ENCODE measurements around the gene WDR81.
"Not testable (repeated sequence)": the region's sequence is repeated elsewhere in the genome, so short reads cannot be mapped to it uniquely, and the experiment has no call there.

Gene WDR81

DNA sequence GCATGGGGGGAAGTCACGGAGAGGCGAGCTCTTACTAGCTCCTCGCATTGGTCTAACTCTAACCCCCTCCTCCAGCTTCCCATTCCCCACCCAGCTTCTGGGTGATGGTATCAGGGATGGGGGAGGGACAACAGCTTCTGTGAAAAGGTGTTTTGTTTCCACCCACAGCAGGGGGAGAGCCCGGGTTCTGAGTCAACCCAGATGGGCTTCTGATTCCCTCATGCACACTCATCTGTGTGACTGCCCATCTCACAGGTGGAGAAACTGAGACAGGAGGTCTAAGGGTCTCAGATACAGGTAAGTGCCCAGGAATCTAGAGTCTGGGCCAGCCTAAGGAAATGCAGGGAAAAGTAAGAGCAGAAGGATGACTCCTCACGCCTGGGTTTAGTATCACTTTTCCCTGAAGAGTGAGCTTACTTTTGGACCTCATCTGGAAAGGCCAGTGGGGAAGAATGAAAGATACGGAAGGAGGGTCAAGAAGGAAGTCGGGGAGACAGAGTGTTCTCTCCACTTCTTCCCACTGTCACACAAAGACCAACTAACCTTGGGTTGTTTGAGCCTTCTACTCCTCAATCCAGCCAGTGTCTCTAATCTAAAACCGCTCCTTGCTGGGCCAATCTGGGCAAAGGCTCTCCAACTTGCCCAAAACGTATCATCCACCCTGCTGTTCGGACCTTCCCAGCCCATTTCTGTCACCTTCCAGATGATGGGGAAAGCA is 11.2 kb upstream of the WDR81 start:
- in situ Hi-C loops (cut with MboI; ENCODE audit: low sequenced_read_pairs): no loop called here

DNA sequence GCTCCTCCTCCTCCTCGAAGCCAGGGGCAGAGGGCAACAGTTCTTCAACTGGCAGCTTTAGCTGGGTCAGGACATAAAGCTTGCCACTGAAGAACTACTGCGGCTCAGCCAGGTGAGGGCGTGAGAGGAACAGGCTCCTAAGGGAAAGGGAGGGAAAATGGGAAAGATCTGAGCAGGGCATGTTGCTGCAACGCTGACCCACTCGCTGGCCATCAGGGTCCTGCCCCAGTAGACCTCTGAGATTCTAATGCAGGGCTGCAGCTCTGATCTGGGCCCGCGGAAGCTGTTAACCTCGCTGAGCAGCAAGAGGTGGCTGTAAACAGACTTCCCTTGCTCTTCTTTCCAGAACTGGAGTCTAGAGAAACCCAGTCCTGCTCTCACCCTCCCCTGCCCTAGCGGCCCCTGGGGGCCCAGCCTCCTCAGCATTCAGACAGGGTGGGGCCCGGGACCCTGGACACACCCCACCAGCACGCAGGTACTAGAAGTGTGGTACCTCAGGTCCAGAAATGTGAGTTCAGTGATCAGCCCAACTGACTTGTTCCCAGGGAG is 10.6 kb upstream of the WDR81 start:
- in situ Hi-C loops (cut with MboI; ENCODE audit: low sequenced_read_pairs): no loop called here

GRCh38 chr17:1714427-1714979 is 10.0 kb upstream of the WDR81 start:
- in situ Hi-C loops (cut with MboI; ENCODE audit: low sequenced_read_pairs): no loop called here

GRCh38 chr17:1714980-1715802 is 9.3 kb upstream of the WDR81 start:
- in situ Hi-C loops (cut with MboI; ENCODE audit: low sequenced_read_pairs): no loop called here

DNA sequence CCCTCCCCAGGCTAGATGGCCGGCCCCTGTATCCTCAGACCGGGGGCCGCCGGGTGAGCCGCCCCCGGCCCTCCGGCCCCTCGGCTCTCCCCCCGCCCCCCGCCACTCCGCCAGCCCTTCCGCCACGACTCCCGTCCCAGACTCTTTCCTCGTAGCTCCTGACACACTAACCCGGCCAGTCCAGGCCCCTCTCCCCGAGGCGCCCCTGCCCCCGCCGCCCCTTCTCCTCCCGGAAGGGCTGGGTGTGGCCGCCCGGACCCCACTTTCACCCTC is 8.8 kb upstream of the WDR81 start:
- in situ Hi-C loops (cut with MboI; ENCODE audit: low sequenced_read_pairs): no loop called here

- in situ Hi-C loops (cut with MboI; ENCODE audit: low sequenced_read_pairs): no loop called here
These were observed 8.2 kb upstream of the WDR81 start for GRCh38 chr17:1716076-1716911.

DNA sequence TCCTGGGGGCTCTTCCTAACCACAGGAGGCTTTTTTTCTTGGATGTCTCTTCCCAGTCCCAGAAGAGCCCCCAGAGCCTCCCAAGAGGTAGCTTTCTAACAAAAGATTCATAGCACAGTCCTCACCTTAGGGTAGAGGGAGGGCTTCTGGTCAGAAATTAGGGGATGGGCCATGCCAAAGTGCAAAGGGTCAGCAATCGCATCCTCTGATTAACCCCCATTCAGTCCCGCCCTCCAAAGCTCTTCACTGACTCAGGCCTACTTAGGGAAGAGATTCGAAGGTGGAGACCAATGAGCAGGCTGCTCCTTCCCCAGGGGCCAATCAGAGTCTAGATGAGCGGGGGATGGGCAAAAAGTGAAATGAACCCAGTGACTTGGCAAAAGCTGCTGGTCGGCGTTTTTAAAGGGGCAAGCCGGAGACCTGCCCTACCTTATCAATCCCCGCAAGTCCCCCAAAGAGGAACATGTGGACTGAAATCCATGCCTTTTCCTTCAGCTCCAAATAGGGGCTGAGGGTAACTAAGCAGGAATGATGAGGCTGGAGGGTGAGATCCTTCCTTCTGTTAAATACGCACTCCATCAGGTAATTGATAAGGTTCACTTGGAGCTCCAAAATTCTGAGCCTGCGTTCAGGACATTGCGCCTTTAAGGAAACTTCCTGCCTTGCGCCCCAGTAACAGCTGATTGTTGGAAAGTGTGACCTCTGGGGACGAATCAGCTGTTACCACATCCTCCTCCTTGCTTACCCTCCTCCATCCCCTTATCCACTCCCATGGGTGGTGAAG is 7.4 kb upstream of the WDR81 start:
- in situ Hi-C loops (cut with MboI; ENCODE audit: low sequenced_read_pairs): no loop called here

DNA sequence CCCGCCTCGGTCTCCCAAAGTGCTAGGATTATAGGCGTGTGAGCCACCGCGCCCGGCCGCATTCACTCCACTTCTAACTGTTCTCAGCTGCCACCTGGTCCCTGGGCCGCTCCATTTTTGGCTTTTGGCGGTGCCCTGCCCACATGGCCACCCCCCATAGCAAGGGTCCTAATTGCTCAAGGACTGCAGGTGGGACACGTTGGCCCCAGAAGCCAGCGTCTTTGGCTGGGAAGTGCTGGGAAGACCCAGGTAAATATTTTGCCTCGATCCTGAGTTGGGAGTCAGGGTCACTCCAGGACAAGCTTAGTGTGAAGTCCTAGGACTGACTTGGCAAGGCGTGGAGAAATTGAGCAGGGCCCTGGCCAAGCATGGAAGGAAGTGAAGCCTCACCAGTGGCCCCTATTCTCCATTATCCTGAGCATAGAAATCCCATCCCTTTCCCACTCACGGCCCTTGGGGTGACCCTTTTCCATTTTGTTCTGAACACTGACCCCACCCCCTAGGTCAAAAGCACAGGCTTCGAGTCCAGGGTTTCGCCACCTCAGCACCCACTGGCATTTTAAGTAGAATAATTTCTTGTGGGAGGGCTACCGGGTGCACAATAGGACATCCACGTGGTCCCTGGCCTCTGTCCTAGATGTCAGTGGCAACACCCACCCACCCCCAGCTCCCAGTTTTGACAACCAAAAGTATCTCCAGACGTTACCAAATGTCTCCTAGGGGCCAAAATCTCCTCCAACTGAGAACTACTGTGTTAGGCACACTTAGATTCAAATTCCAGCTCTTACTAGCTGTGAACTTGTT is 5.9 kb upstream of the WDR81 start:
- in situ Hi-C loops (cut with MboI; ENCODE audit: low sequenced_read_pairs): no loop called here

DNA sequence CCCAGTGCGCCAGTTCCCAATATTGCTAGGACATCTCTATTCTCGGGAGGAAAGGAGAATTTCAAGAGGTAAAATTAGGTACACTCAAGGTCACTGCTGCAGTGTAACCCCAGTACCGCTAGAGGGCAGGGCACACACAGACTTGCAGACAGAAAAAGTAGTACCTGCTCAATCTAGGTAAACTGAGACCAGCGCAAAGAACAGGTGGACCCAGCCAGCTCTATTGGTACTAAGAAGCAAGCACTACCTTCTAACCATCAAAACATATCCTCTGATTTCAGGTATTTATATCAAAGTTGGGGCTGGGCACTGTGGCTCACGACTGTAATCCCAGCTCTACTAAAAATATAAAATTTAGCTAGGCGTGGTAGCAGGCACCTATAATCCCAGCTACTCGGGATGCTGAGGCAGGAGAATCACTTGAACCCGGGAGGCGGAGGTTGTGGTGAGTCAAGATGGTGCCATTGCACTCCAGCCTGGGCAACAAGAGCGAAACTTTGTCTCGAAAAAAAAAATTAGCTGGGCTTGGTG is 3.6 kb upstream of the WDR81 start:
- in situ Hi-C loops (cut with MboI; ENCODE audit: low sequenced_read_pairs): no loop called here

DNA sequence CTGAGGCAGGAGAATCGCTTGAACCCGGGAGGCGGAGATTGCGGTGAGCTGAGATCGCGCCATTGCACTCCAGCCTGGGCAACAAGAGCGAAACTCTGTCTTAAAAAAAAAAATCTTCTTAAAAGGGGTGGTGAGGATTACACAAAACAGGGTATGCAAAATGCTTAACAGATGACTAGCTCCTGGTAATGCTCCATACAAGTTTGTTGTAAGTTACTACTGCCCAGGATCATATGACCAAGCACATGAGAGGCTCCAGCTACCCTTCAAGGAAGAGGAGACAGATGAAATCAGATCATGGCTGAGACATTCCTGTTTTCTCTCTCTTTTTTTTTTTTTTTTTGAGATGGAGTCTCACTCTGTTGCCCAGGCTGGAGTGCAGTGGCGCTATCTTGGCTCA is 2.5 kb upstream of the WDR81 start:
- in situ Hi-C loops (cut with MboI; ENCODE audit: low sequenced_read_pairs): not testable (repeated sequence)

- in situ Hi-C loops (cut with MboI; ENCODE audit: low sequenced_read_pairs): no loop called here
These were observed 551 bp downstream of the WDR81 start for GRCh38 chr17:1724869-1725641.

GRCh38 chr17:1725642-1726511 is 1.4 kb downstream of the WDR81 start:
- in situ Hi-C loops (cut with MboI; ENCODE audit: low sequenced_read_pairs): no loop called here

DNA sequence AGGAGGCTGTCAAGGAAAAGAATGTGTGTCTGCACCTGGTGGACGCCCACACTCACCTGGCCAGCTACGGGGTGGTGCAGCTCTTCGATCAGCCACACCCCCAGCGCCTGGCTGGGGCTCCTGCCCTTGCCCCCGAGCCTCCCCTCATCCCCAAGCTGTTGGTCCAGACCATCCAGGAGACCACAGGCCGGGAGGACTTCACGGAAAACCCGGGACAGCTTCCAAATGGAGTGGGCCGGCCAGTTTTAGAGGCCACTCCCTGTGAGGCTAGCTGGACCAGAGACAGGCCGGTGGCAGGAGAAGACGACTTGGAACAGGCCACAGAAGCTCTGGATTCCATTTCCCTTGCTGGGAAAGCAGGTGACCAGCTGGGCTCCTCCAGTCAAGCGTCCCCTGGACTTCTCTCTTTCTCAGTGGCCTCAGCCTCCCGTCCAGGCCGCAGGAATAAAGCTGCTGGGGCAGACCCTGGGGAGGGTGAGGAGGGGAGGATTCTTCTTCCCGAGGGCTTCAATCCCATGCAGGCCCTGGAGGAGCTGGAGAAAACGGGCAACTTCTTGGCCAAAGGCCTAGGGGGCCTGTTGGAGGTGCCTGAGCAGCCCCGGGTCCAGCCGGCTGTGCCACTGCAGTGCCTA is 2.2 kb downstream of the WDR81 start:
- in situ Hi-C loops (cut with MboI; ENCODE audit: low sequenced_read_pairs): no loop called here

GRCh38 chr17:1727258-1727789 is 2.8 kb downstream of the WDR81 start:
- in situ Hi-C loops (cut with MboI; ENCODE audit: low sequenced_read_pairs): no loop called here

GRCh38 chr17:1727876-1728630 is 3.5 kb downstream of the WDR81 start:
- in situ Hi-C loops (cut with MboI; ENCODE audit: low sequenced_read_pairs): no loop called here

DNA sequence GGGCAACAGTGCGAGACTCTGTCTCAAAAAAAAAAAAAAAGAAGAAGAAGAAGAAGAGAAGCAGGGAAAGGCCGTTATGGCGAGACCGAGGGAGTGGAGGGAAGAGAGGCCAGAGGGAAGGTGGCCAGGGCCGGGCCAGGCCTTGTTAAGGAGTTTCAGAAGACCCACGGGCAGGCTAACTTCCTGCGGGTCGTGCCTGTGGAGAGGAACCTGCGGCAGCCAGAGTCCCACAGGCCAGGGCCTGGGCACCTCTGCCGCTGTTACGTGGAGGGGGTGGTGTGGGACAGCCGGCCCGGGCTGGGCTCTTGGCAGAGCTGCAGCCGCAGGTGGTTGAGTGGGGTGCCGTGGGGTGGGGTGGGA is 5.4 kb downstream of the WDR81 start:
- in situ Hi-C loops (cut with MboI; ENCODE audit: low sequenced_read_pairs): no loop called here

Data from HL-60/S4 treated with retinoic acid at 250 ng/mL for 4 days and 3 days (cell line).